KOPT-K1 (cell line): ENCODE results near the gene DYNLT1.
"Not testable (repeated sequence)": the region's sequence is repeated elsewhere in the genome, so short reads cannot be mapped to it uniquely, and the experiment has no call there.

ENCODE experiments used
- H3K27ac ChIP-seq: fragments of 200-600 bp; sonication (generic); 2 replicates; pipeline ENCODE4 v1.5.1; 2016; ENCODE audit warnings: antibody characterized with exemption, mild to moderate bottlenecking, low read depth, low read length; ENCODE audit not compliant: poor library complexity, severe bottlenecking
- H3K36me3 ChIP-seq: fragments of 200-600 bp; sonication (generic); 2 replicates; pipeline ENCODE4 v1.5.1; 2017; ENCODE audit warnings: antibody characterized with exemption, mild to moderate bottlenecking, low read length, moderate library complexity; ENCODE audit not compliant: insufficient read depth
- H3K9me3 ChIP-seq: fragments of 200-600 bp; sonication (generic); 2 replicates; pipeline ENCODE4 v1.5.1; 2017; ENCODE audit warnings: antibody characterized with exemption, low read length, mild to moderate bottlenecking; ENCODE audit not compliant: insufficient read depth, poor library complexity, severe bottlenecking

Gene DYNLT1

GRCh38 chr6:158669145-158670035 lies 24.8 kb upstream of the DYNLT1 start:
- Histone ChIP-seq H3K36me3 (no peaks in the 10 kb centered on the region), H3K27ac (no peak overlapping the region), H3K9me3 (no peaks in the 10 kb centered on the region)

DNA sequence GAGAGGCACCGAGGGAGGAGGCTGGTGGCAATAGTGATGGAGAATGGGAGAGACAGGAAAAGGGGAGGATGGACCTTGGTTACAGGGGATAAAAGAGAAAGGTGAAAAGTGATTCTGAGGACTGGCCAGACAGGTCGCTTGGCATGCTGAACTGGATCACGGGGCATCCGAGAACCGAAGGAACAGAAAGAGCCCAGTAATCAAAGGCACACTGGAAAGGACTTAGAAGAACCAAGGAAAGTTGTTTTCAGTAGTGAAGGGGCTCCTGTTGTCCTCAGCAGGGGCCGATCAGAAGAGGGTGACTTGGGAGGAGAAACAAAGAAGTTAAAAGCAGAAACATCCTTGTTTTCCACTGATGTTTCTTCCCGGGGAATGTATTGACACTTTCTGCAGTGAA lies 24.2 kb upstream of the DYNLT1 start:
- no peak overlapping the region for H3K27ac ChIP-seq
- H3K9me3 ChIP-seq, result no peaks in the 10 kb centered on the region
- H3K36me3 ChIP-seq, result no peaks in the 10 kb centered on the region

GRCh38 chr6:158667360-158667981 lies 22.9 kb upstream of the DYNLT1 start:
- H3K9me3 ChIP-seq, result no peaks in the 10 kb centered on the region
- no peak overlapping the region for H3K27ac ChIP-seq
- H3K36me3 ChIP-seq, result no peaks in the 10 kb centered on the region

DNA sequence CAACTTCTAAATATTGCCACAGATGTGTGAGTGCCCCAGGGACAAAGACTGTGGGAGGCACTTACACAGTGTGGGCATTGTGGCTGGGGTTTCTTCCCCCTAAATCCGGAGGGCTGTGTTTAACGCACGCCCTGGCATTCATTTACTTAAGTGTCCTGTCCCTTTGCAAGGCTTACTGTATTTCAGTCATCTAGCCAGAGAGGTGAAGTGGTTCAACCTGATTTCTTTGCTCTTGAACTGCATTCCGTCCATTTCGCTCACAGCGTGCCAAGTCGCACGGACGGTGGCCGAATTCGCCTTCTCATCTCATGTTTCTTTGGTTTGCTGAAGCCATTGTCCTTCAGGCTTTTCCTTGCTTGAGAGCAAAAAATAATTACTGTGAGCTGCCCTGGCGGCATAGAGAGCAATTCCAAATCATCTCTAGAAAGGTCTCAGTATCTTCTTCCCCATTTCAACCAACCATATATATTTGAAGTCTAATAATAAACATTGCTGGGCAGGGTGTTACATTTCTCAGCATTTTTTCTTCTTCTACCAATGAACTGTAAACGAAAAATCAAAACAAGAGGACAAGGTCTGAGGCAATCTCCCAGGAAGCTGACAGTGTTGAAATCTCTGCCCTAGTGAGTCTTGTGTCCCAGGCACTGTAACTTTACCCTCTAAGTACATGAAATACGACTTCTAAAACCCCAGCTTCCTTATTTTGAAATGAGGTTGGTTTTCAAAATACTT lies 22.3 kb upstream of the DYNLT1 start:
- Histone ChIP-seq H3K36me3 (no peaks in the 10 kb centered on the region), H3K27ac (no peak overlapping the region), H3K9me3 (no peaks in the 10 kb centered on the region)

DNA sequence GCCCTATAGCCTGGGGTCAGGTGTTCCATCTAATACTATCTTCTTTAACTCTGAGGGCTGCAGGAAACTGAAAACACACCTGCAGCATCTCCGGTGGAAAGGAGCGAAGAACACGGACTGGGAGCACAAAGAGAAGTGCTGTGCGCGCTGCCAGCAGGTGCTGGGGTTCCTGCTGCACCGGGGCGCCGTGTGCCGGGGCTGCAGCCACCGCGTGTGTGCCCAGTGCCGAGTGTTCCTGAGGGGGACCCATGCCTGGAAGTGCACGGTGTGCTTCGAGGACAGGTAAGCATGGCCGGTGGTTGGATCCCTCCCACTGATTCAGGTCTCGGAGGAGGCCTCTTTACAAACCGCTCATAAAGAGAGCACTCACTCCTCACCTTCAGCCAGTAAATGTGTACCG lies 20.8 kb upstream of the DYNLT1 start:
- Histone ChIP-seq H3K36me3 (no peaks in the 10 kb centered on the region), H3K27ac (no peak overlapping the region), H3K9me3 (no peaks in the 10 kb centered on the region)

GRCh38 chr6:158663625-158664165 lies 19.2 kb upstream of the DYNLT1 start:
- no peak overlapping the region for H3K27ac ChIP-seq
- H3K9me3 ChIP-seq, result no peaks in the 10 kb centered on the region
- H3K36me3 ChIP-seq, result no peaks in the 10 kb centered on the region

GRCh38 chr6:158662954-158663624 lies 18.5 kb upstream of the DYNLT1 start:
- H3K36me3 ChIP-seq, result no peaks in the 10 kb centered on the region
- H3K9me3 ChIP-seq, result no peaks in the 10 kb centered on the region
- H3K27ac ChIP-seq, result no peak overlapping the region

DNA sequence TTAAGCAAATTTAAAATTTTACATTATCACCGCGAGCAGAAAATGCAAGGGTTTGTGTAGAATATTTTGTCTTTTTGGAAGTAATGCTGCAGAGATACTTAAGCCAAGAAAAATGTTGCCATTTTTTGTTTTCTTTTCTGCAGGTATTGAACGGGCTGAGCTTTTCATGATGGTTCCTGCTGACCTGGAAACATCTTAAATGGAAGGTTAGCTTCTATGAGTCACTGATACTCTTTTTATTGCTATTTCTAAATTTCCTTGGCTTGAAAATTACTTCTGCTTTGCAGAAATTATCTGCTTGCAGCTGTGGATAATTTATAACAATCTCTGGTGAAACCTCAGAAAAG lies 18.0 kb upstream of the DYNLT1 start:
- no peak overlapping the region for H3K27ac ChIP-seq

GRCh38 chr6:158661156-158661685 lies 16.7 kb upstream of the DYNLT1 start:
- Histone ChIP-seq H3K36me3 (no peaks in the 10 kb centered on the region), H3K9me3 (no peaks in the 10 kb centered on the region), H3K27ac (no peak overlapping the region)

More for the DNA sequence above, 18.0 kb upstream of the DYNLT1 start:
- no peaks in the 10 kb centered on the region for H3K9me3 ChIP-seq
- no peaks in the 10 kb centered on the region for H3K36me3 ChIP-seq

DNA sequence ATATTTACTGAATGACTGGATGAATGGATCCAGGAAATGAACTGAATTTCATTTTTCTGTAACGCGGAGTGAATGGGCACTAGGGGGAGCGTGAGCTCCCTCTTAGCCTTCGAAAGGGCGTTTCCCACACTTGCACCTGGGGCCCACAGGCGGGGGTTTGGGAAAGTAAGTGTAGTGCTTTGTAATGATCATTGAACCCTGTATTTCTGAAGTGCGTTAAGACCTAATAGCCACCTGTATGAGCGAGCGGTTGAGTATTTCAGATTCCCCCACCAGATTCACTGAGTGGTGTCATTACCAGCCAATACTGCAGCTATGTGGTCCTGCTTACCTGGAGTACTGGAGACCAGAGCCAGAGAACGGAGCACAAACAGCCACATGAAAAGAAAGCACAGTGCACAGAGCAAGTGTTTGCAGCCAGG lies 15.8 kb upstream of the DYNLT1 start:
- Histone ChIP-seq H3K9me3 (no peaks in the 10 kb centered on the region), H3K27ac (no peak overlapping the region)

GRCh38 chr6:158656986-158657385 lies 12.4 kb upstream of the DYNLT1 start:
- H3K27ac ChIP-seq, H3K9me3 ChIP-seq, H3K36me3 ChIP-seq: not testable (repeated sequence)

More for the DNA sequence above, 15.8 kb upstream of the DYNLT1 start:
- H3K36me3 ChIP-seq, result no peaks in the 10 kb centered on the region

GRCh38 chr6:158655569-158656450 lies 11.3 kb upstream of the DYNLT1 start:
- Histone ChIP-seq H3K36me3 (no peaks in the 10 kb centered on the region), H3K27ac (no peak overlapping the region), H3K9me3 (no peaks in the 10 kb centered on the region)

DNA sequence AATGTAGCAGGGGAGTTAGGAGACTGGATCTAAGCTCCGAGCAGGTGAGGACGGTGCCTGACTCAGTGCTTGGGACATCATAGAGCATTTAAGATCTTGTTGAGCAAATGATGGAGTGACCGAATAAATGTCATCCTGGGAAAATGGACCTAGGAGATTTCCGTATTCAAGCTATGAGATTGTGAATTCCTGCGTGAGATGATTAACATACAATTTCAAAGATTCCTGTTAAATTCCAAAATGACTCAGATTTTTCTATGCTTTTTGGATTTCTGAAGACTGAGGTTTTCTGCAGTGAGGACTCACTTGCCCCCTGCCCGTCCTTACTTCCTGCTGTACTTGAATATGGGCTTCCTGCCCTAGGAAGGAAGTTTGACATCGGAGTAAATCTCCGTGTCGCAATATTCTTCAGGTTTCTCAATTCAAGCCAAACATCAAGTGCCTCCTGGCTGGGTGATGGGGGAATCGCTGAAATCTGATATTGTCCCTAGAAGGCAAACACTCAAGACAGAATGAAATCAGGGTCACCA lies 10.5 kb upstream of the DYNLT1 start:
- Histone ChIP-seq H3K27ac (no peak overlapping the region), H3K36me3 (no peaks in the 10 kb centered on the region)

More for the DNA sequence above, 10.5 kb upstream of the DYNLT1 start:
- no peaks in the 10 kb centered on the region for H3K9me3 ChIP-seq
